B cell (primary cell): ENCODE results near the gene SH2D5. TPM values are rescaled to one million over a fixed set of nuclear protein-coding genes. Genes with fewer than 3 reads are reported as not detected.

Experiments used
- ATAC-seq: fragments of 200-7000 bp; cut with Tn5 transposase; one replicate; pipeline ENCODE4 v1.10.0; 2021; ENCODE audit warnings: low read depth, mild to moderate bottlenecking, moderate number of reproducible peaks, moderate library complexity
- CTCF ChIA-PET: fragments of 350-600 bp; sonication (Branson Sonifier 250); formaldehyde crosslinking; loops from one replicate; lab custom pipeline; 2021; ENCODE audit warnings: antibody characterized with exemption, inconsistent platforms; lab: Charles Lee
- POLR2A ChIA-PET: fragments of 350-600 bp; sonication (Branson Sonifier 250); formaldehyde crosslinking; loops from one replicate; lab custom pipeline; 2021; ENCODE audit warnings: antibody characterized with exemption; lab: Charles Lee
- DNase-seq: peaks from one replicate; pipeline ENCODE4 v3.0.0; 2013
- H2AFZ ChIP-seq: 2 replicates; pipeline ENCODE4 v1.6.1; 2012; ENCODE audit warnings: mild to moderate bottlenecking, low read depth, low read length; ENCODE audit not compliant: insufficient read depth, poor library complexity, severe bottlenecking
- H3K27ac ChIP-seq, 2 donors: 1 replicate in 1 of 2; 2 replicates in 1 of 2; pipeline ENCODE4 v1.5.1; 2012 to 2013; ENCODE audit warnings: low read length in 2 of 2, mild to moderate bottlenecking in 2 of 2, moderate library complexity in 1 of 2
- H3K27me3 ChIP-seq, 4 experiments: fragments of 200-600 bp in 1 of 4; sonication (generic) in 1 of 4; replicated peaks in 1 of 4; 1 replicate in 2 of 4; 2 replicates in 2 of 4; pipeline versions ENCODE4 v1.6.1 to v1.7.0; 2013 to 2016; ENCODE audit warnings: low read length in 3 of 4, mild to moderate bottlenecking in 2 of 4, mixed read lengths in 1 of 4, moderate library complexity in 1 of 4; ENCODE audit not compliant: insufficient read depth in 4 of 4, control insufficient read depth in 3 of 4; ENCODE audit errors: control extremely low read depth in 1 of 4
- H3K36me3 ChIP-seq, 2 experiments: replicated peaks in 1 of 2; 1 replicate in 1 of 2; 2 replicates in 1 of 2; pipeline versions ENCODE4 v1.6.1 to v1.7.1; 2013; ENCODE audit warnings: low read length in 1 of 2; ENCODE audit not compliant: insufficient read depth in 2 of 2, control insufficient read depth in 1 of 2; ENCODE audit errors: control extremely low read depth in 1 of 2, extremely low read depth in 1 of 2
- H3K4me1 ChIP-seq, 2 donors: fragments of 200-600 bp in 1 of 2; sonication (generic) in 1 of 2; 1 replicate in 1 of 2; 2 replicates in 1 of 2; pipeline versions ENCODE4 v1.5.1 to v1.6.1; 2013 to 2017; ENCODE audit warnings: low read length in 2 of 2; ENCODE audit not compliant: control insufficient read depth in 2 of 2, insufficient read depth in 2 of 2
- H3K4me2 ChIP-seq: replicated peaks from 2 replicates; pipeline ENCODE3; 2012; ENCODE audit warnings: mild to moderate bottlenecking, low read depth, low read length; ENCODE audit not compliant: poor library complexity, severe bottlenecking
- H3K4me3 ChIP-seq, 5 experiments: fragments of 200-600 bp in 1 of 5; sonication (generic) in 1 of 5; 1 replicate in 3 of 5; 2 replicates in 2 of 5; pipeline versions ENCODE4 v1.5.1 to v1.7.0; 2011 to 2016; ENCODE audit warnings: low read length in 4 of 5, mild to moderate bottlenecking in 4 of 5, low read depth in 2 of 5, control low read depth in 1 of 5, moderate library complexity in 1 of 5; ENCODE audit not compliant: insufficient read depth in 1 of 5; ENCODE audit errors: control extremely low read depth in 1 of 5, extremely low read depth in 1 of 5
- H3K79me2 ChIP-seq: fragments of 200-600 bp; sonication (generic); one replicate; pipeline ENCODE4 v1.6.0; 2016; ENCODE audit warnings: low read length; ENCODE audit not compliant: control insufficient read depth, insufficient read depth
- H3K9ac ChIP-seq: fragments of 200-600 bp; sonication (generic); 2 replicates; pipeline ENCODE4 v1.6.1; 2017; ENCODE audit warnings: mild to moderate bottlenecking, low read length, moderate library complexity
- H3K9me3 ChIP-seq, 3 donors: one replicate each; pipeline versions ENCODE4 v1.6.1 to v1.7.1; 2013; ENCODE audit warnings: low read length in 2 of 3; ENCODE audit not compliant: control insufficient read depth in 2 of 3, insufficient read depth in 1 of 3; ENCODE audit errors: control extremely low read depth in 1 of 3
- H4K20me1 ChIP-seq: 2 replicates; pipeline ENCODE4 v1.6.0; 2012; ENCODE audit warnings: mild to moderate bottlenecking, low read length; ENCODE audit not compliant: insufficient read depth, control insufficient read depth, poor library complexity, severe bottlenecking
- H3K27ac Mint-ChIP-seq: one replicate; pipeline ENCODE4 v1.8.0; 2021; ENCODE audit warnings: mixed read lengths
- H3K27me3 Mint-ChIP-seq: one replicate; pipeline ENCODE4 v1.8.0; 2021; ENCODE audit warnings: mixed read lengths
- H3K4me1 Mint-ChIP-seq: one replicate; pipeline ENCODE4 v1.8.0; 2021; ENCODE audit warnings: mixed read lengths
- H3K4me3 Mint-ChIP-seq: one replicate; pipeline ENCODE4 v1.8.0; 2021; ENCODE audit warnings: mixed read lengths
- H3K9me3 Mint-ChIP-seq: one replicate; pipeline ENCODE4 v1.8.0; 2022; ENCODE audit warnings: mixed read lengths; ENCODE audit not compliant: insufficient read depth
- CTCF ChIP-seq: fragments of 200-600 bp; IDR thresholded peaks from one replicate; pipeline ENCODE4 v1.8.0; 2022; ENCODE audit warnings: antibody characterized with exemption, mild to moderate bottlenecking
- EZH2 ChIP-seq: IDR thresholded peaks from 2 replicates; pipeline ENCODE4 v1.6.1; 2012; ENCODE audit warnings: borderline replicate concordance, low read depth, mild to moderate bottlenecking, moderate library complexity, low read length; ENCODE audit not compliant: insufficient read depth, poor library complexity, severe bottlenecking
- WGBS: methylation state at CpG from one replicate; pipeline ENCODE4 v1.1.5; 2013; ENCODE audit warnings: missing lambda C conversion rate; ENCODE audit not compliant: insufficient coverage; 5-methylcytosine and 5-hydroxymethylcytosine counted together
- intact Hi-C: fragments of 100-400 bp; cut with micrococcal nuclease; formaldehyde crosslinking; loops from one replicate; pipeline ENCODE4 v1.10.0; 2022
- polyA plus RNA-seq: library from polyadenylated mRNA; depleted of rRNA; stranded (reverse); fragments of >200 nt; gene quantifications from 2 replicates; pipeline ENCODE4 v1.2.3, GENCODE V29; 2012
- total RNA-seq, 2 donors: library from RNA; stranded (reverse); fragments of 120-200 nt in 1 of 2; gene quantifications; 1 replicate in 1 of 2; 2 replicates in 1 of 2; pipeline versions ENCODE4 v1.2.3 to v1.2.4, GENCODE V29; 2013 to 2022

The SH2D5 gene
- total and polyA plus RNA-seq, 2 donors (not counting 1 experiment from before 2014, with no cell fraction given), result 0.30 TPM; not detected in 1

GRCh38 chr1:20726118-20726911 lies 6.2 kb downstream of the SH2D5 start:
- no peaks in the 10 kb centered on the region for H4K20me1 ChIP-seq
- Mint-ChIP-seq H3K27me3 (peaks cover 8% of the 10 kb centered on the region), H3K4me1 (peaks cover 6% of the 10 kb centered on the region), H3K27ac (no peak overlapping the region), H3K9me3 (no peaks in the 10 kb centered on the region), H3K4me3 (no peak overlapping the region)
- 91% methylated on average over 21 of the region's 25 CpGs for WGBS
- ATAC-seq (no peak), DNase-seq (no peak)
- H3K27ac ChIP-seq, result no peak overlapping the region
- H3K79me2 ChIP-seq, result no peaks in the 10 kb centered on the region
- H3K9ac ChIP-seq, result no peak overlapping the region
- no peak overlapping the region for H3K4me2 ChIP-seq
- H3K36me3 ChIP-seq, result no peaks in the 10 kb centered on the region
- peaks cover 6 to 12% of the 10 kb centered on the region in 2 donors for H3K4me1 ChIP-seq
- H3K27me3 ChIP-seq, result peaks cover 0 to 24% (median 9%) of the 10 kb centered on the region in 4 experiments
- TF ChIP-seq EZH2, result no peak
- TF ChIP-seq CTCF, result no peak
- intact Hi-C loops, result no loop called here
- H3K4me3 ChIP-seq, result no peak overlapping the region
- CTCF ChIA-PET, result no interaction called here
- no peak overlapping the region for H2AFZ ChIP-seq
- peaks cover 0 to 2% (median 0%) of the 10 kb centered on the region in 3 donors for H3K9me3 ChIP-seq
- POLR2A ChIA-PET, result no interaction called here
